ENCODE results near the gene SRGAP1.
"Not testable (repeated sequence)": the region's sequence is repeated elsewhere in the genome, so short reads cannot be mapped to it uniquely, and the experiment has no call there.

The SRGAP1 gene

GRCh38 chr12:64109706-64110105 lies 265.2 kb downstream of the SRGAP1 start:
- Histone ChIP-seq H3K27me3 (ENCODE audit: control insufficient read depth, insufficient read depth, low read length) (no peaks in the 10 kb centered on the region), H3K4me1 (ENCODE audit: control insufficient read depth, insufficient read depth, low read length) (no peaks in the 10 kb centered on the region), H3K36me3 (ENCODE audit: control insufficient read depth, insufficient read depth, low read length) (no peaks in the 10 kb centered on the region), H3K4me3 (ENCODE audit: low read depth, low read length) (no peak overlapping the region), H3K9ac (ENCODE audit: low read depth, low read length) (no peak overlapping the region), H3K9me3 (ENCODE audit: control insufficient read depth, insufficient read depth, low read length) (no peaks in the 10 kb centered on the region)

GRCh38 chr12:64110864-64111263 lies 266.4 kb downstream of the SRGAP1 start:
- H3K4me3 ChIP-seq (ENCODE audit: low read depth, low read length): no peak overlapping the region
- H3K4me1 ChIP-seq (ENCODE audit: control insufficient read depth, insufficient read depth, low read length): no peaks in the 10 kb centered on the region
- no peak overlapping the region for H3K9ac ChIP-seq (ENCODE audit: low read depth, low read length)
- no peaks in the 10 kb centered on the region for H3K27me3 ChIP-seq (ENCODE audit: control insufficient read depth, insufficient read depth, low read length)
- H3K36me3 ChIP-seq (ENCODE audit: control insufficient read depth, insufficient read depth, low read length): no peaks in the 10 kb centered on the region
- no peaks in the 10 kb centered on the region for H3K9me3 ChIP-seq (ENCODE audit: control insufficient read depth, insufficient read depth, low read length)

GRCh38 chr12:64116969-64117368 lies 272.5 kb downstream of the SRGAP1 start:
- H3K9ac ChIP-seq (ENCODE audit: low read depth, low read length): no peak overlapping the region
- no peaks in the 10 kb centered on the region for H3K27me3 ChIP-seq (ENCODE audit: control insufficient read depth, insufficient read depth, low read length)
- H3K4me3 ChIP-seq (ENCODE audit: low read depth, low read length): no peak overlapping the region
- H3K36me3 ChIP-seq (ENCODE audit: control insufficient read depth, insufficient read depth, low read length): no peaks in the 10 kb centered on the region
- H3K9me3 ChIP-seq (ENCODE audit: control insufficient read depth, insufficient read depth, low read length): no peaks in the 10 kb centered on the region
- H3K4me1 ChIP-seq (ENCODE audit: control insufficient read depth, insufficient read depth, low read length): no peaks in the 10 kb centered on the region

GRCh38 chr12:64120568-64120967 lies 276.1 kb downstream of the SRGAP1 start:
- Histone ChIP-seq H3K4me1 (ENCODE audit: control insufficient read depth, insufficient read depth, low read length) (no peaks in the 10 kb centered on the region), H3K4me3 (ENCODE audit: low read depth, low read length) (no peak overlapping the region), H3K9ac (ENCODE audit: low read depth, low read length) (no peak overlapping the region), H3K27me3 (ENCODE audit: control insufficient read depth, insufficient read depth, low read length) (no peaks in the 10 kb centered on the region), H3K9me3 (ENCODE audit: control insufficient read depth, insufficient read depth, low read length) (no peaks in the 10 kb centered on the region), H3K36me3 (ENCODE audit: control insufficient read depth, insufficient read depth, low read length) (no peaks in the 10 kb centered on the region)

GRCh38 chr12:64121086-64121485 lies 276.6 kb downstream of the SRGAP1 start:
- H3K9me3 ChIP-seq (ENCODE audit: control insufficient read depth, insufficient read depth, low read length); H3K4me3 ChIP-seq (ENCODE audit: low read depth, low read length); H3K9ac ChIP-seq (ENCODE audit: low read depth, low read length); H3K36me3 ChIP-seq (ENCODE audit: control insufficient read depth, insufficient read depth, low read length); H3K4me1 ChIP-seq (ENCODE audit: control insufficient read depth, insufficient read depth, low read length); H3K27me3 ChIP-seq (ENCODE audit: control insufficient read depth, insufficient read depth, low read length): not testable (repeated sequence)

GRCh38 chr12:64122154-64122553 lies 277.7 kb downstream of the SRGAP1 start:
- H3K9ac ChIP-seq (ENCODE audit: low read depth, low read length): no peak overlapping the region
- no peaks in the 10 kb centered on the region for H3K27me3 ChIP-seq (ENCODE audit: control insufficient read depth, insufficient read depth, low read length)
- H3K9me3 ChIP-seq (ENCODE audit: control insufficient read depth, insufficient read depth, low read length): no peaks in the 10 kb centered on the region
- no peaks in the 10 kb centered on the region for H3K36me3 ChIP-seq (ENCODE audit: control insufficient read depth, insufficient read depth, low read length)
- no peaks in the 10 kb centered on the region for H3K4me1 ChIP-seq (ENCODE audit: control insufficient read depth, insufficient read depth, low read length)
- no peak overlapping the region for H3K4me3 ChIP-seq (ENCODE audit: low read depth, low read length)

GRCh38 chr12:64122995-64123394 lies 278.5 kb downstream of the SRGAP1 start:
- Histone ChIP-seq H3K36me3 (ENCODE audit: control insufficient read depth, insufficient read depth, low read length) (no peaks in the 10 kb centered on the region), H3K27me3 (ENCODE audit: control insufficient read depth, insufficient read depth, low read length) (no peaks in the 10 kb centered on the region), H3K4me3 (ENCODE audit: low read depth, low read length) (no peak overlapping the region), H3K9ac (ENCODE audit: low read depth, low read length) (no peak overlapping the region), H3K9me3 (ENCODE audit: control insufficient read depth, insufficient read depth, low read length) (no peaks in the 10 kb centered on the region), H3K4me1 (ENCODE audit: control insufficient read depth, insufficient read depth, low read length) (no peaks in the 10 kb centered on the region)

- Histone ChIP-seq H3K4me1 (ENCODE audit: control insufficient read depth, insufficient read depth, low read length) (no peaks in the 10 kb centered on the region), H3K36me3 (ENCODE audit: control insufficient read depth, insufficient read depth, low read length) (no peaks in the 10 kb centered on the region), H3K27me3 (ENCODE audit: control insufficient read depth, insufficient read depth, low read length) (no peaks in the 10 kb centered on the region), H3K9ac (ENCODE audit: low read depth, low read length) (no peak overlapping the region), H3K9me3 (ENCODE audit: control insufficient read depth, insufficient read depth, low read length) (no peaks in the 10 kb centered on the region), H3K4me3 (ENCODE audit: low read depth, low read length) (no peak overlapping the region)
Observed at GRCh38 chr12:64123448-64123847, 278.9 kb downstream of the SRGAP1 start.

GRCh38 chr12:64124511-64125197 lies 280.2 kb downstream of the SRGAP1 start:
- no peak overlapping the region for H3K4me3 ChIP-seq (ENCODE audit: low read depth, low read length)
- no peaks in the 10 kb centered on the region for H3K4me1 ChIP-seq (ENCODE audit: control insufficient read depth, insufficient read depth, low read length)
- no peaks in the 10 kb centered on the region for H3K36me3 ChIP-seq (ENCODE audit: control insufficient read depth, insufficient read depth, low read length)
- no peak overlapping the region for H3K9ac ChIP-seq (ENCODE audit: low read depth, low read length)
- H3K9me3 ChIP-seq (ENCODE audit: control insufficient read depth, insufficient read depth, low read length): no peaks in the 10 kb centered on the region
- no peaks in the 10 kb centered on the region for H3K27me3 ChIP-seq (ENCODE audit: control insufficient read depth, insufficient read depth, low read length)

- no peaks in the 10 kb centered on the region for H3K27me3 ChIP-seq (ENCODE audit: control insufficient read depth, insufficient read depth, low read length)
- no peaks in the 10 kb centered on the region for H3K4me1 ChIP-seq (ENCODE audit: control insufficient read depth, insufficient read depth, low read length)
- no peaks in the 10 kb centered on the region for H3K36me3 ChIP-seq (ENCODE audit: control insufficient read depth, insufficient read depth, low read length)
- H3K4me3 ChIP-seq (ENCODE audit: low read depth, low read length): no peak overlapping the region
- no peaks in the 10 kb centered on the region for H3K9me3 ChIP-seq (ENCODE audit: control insufficient read depth, insufficient read depth, low read length)
- no peak overlapping the region for H3K9ac ChIP-seq (ENCODE audit: low read depth, low read length)
Observed at GRCh38 chr12:64125913-64126312, 281.4 kb downstream of the SRGAP1 start.

GRCh38 chr12:64127811-64128210 lies 283.3 kb downstream of the SRGAP1 start:
- Histone ChIP-seq H3K9ac (ENCODE audit: low read depth, low read length) (no peak overlapping the region), H3K4me1 (ENCODE audit: control insufficient read depth, insufficient read depth, low read length) (no peaks in the 10 kb centered on the region), H3K27me3 (ENCODE audit: control insufficient read depth, insufficient read depth, low read length) (no peaks in the 10 kb centered on the region), H3K36me3 (ENCODE audit: control insufficient read depth, insufficient read depth, low read length) (no peaks in the 10 kb centered on the region), H3K4me3 (ENCODE audit: low read depth, low read length) (no peak overlapping the region), H3K9me3 (ENCODE audit: control insufficient read depth, insufficient read depth, low read length) (no peaks in the 10 kb centered on the region)

- H3K36me3 ChIP-seq (ENCODE audit: control insufficient read depth, insufficient read depth, low read length): no peaks in the 10 kb centered on the region
- no peak overlapping the region for H3K4me3 ChIP-seq (ENCODE audit: low read depth, low read length)
- no peaks in the 10 kb centered on the region for H3K9me3 ChIP-seq (ENCODE audit: control insufficient read depth, insufficient read depth, low read length)
- H3K9ac ChIP-seq (ENCODE audit: low read depth, low read length): no peak overlapping the region
- H3K27me3 ChIP-seq (ENCODE audit: control insufficient read depth, insufficient read depth, low read length): no peaks in the 10 kb centered on the region
- no peaks in the 10 kb centered on the region for H3K4me1 ChIP-seq (ENCODE audit: control insufficient read depth, insufficient read depth, low read length)
Observed at GRCh38 chr12:64128366-64128765, 283.9 kb downstream of the SRGAP1 start.
